SK-N-SH (cell line): ENCODE measurements around the gene SIGLEC12. TPM values are rescaled to one million over a fixed set of nuclear protein-coding genes. Genes with fewer than 3 reads are reported as not detected.

Experiments used
- CTCF ChIA-PET: fragments of 300-600, 350-600 bp; formaldehyde crosslinking; extraction: SDS; loops from one replicate; lab custom pipeline; 2021; lab: Yijun Ruan, JAX
- POLR2A ChIA-PET: fragments of 350-600 bp; sonication (Branson Sonifier 250); formaldehyde crosslinking; extraction: SDS; loops from one replicate; lab custom pipeline; 2020; ENCODE audit warnings: antibody characterized with exemption, inconsistent platforms; lab: Yijun Ruan, JAX
- DNase-seq: peaks from one replicate; pipeline ENCODE4 v3.0.0; 2012
- H2AFZ ChIP-seq: fragments of 200-600 bp; sonication (generic); 2 replicates; pipeline ENCODE4 v1.8.1; 2016; ENCODE audit warnings: antibody characterized with exemption, mild to moderate bottlenecking, low read depth
- H3F3A ChIP-seq: fragments of 200-600 bp; sonication (generic); replicated peaks from 2 replicates; pipeline ENCODE3; 2016; ENCODE audit warnings: antibody characterized with exemption, mild to moderate bottlenecking; ENCODE audit not compliant: insufficient read depth
- H3K27ac ChIP-seq, 2 experiments: fragments of 200-500 bp in 1 of 2; fragments of 200-600 bp in 1 of 2; sonication (Bioruptor generic) in 1 of 2; sonication (generic), shearing (Covaris generic) in 1 of 2; 2 replicates each; pipeline versions ENCODE4 v1.5.1 to v1.6.1; 2014 to 2016; ENCODE audit warnings: low read depth in 2 of 2, inconsistent platforms in 1 of 2, low read length in 1 of 2, mild to moderate bottlenecking in 1 of 2, mixed read lengths in 1 of 2
- H3K27me3 ChIP-seq: fragments of 200-600 bp; sonication (generic), shearing (Covaris generic); 2 replicates; pipeline ENCODE4 v1.6.1; 2016; ENCODE audit warnings: mixed run types; ENCODE audit not compliant: insufficient read depth
- H3K36me3 ChIP-seq, 2 experiments: fragments of 200-500 bp in 1 of 2; fragments of 200-600 bp in 1 of 2; sonication (Bioruptor generic) in 1 of 2; sonication (generic) in 1 of 2; replicated peaks in 1 of 2; 2 replicates each; pipeline versions ENCODE3 to v1.5.1; 2014 to 2016; ENCODE audit warnings: low read length in 1 of 2, mild to moderate bottlenecking in 1 of 2; ENCODE audit not compliant: insufficient read depth in 2 of 2, control insufficient read depth in 1 of 2
- H3K4me1 ChIP-seq, 2 experiments: fragments of 200-500 bp in 1 of 2; fragments of 200-600 bp in 1 of 2; sonication (Bioruptor generic) in 1 of 2; sonication (generic), shearing (Covaris generic) in 1 of 2; 2 replicates each; pipeline versions ENCODE4 v1.5.1 to v1.6.1; 2014 to 2016; ENCODE audit warnings: low read depth in 1 of 2, low read length in 1 of 2, mixed run types in 1 of 2; ENCODE audit not compliant: insufficient read depth in 2 of 2, control insufficient read depth in 1 of 2
- H3K4me2 ChIP-seq: fragments of 200-600 bp; sonication (generic), shearing (Covaris generic); 2 replicates; pipeline ENCODE4 v1.6.1; 2017; ENCODE audit warnings: mixed run types
- H3K4me3 ChIP-seq, 2 experiments: fragments of 200-500 bp in 1 of 2; fragments of 200-600 bp in 1 of 2; sonication (Bioruptor generic) in 1 of 2; sonication (generic), shearing (Covaris generic) in 1 of 2; 2 replicates each; pipeline versions ENCODE4 v1.5.1 to v1.8.1; 2014 to 2016; ENCODE audit warnings: low read depth in 2 of 2, inconsistent platforms in 1 of 2, low read length in 1 of 2, mild to moderate bottlenecking in 1 of 2, mixed read lengths in 1 of 2, moderate library complexity in 1 of 2
- H3K79me2 ChIP-seq: fragments of 200-600 bp; sonication (generic); 2 replicates; pipeline ENCODE4 v1.8.1; 2017; ENCODE audit warnings: mild to moderate bottlenecking; ENCODE audit not compliant: insufficient read depth
- H3K9ac ChIP-seq: fragments of 200-600 bp; sonication (generic); 2 replicates; pipeline ENCODE4 v1.6.1; 2017; ENCODE audit warnings: mixed run types
- H3K9me2 ChIP-seq: fragments of 200-600 bp; sonication (generic); 2 replicates; pipeline ENCODE4 v1.6.1; 2017; ENCODE audit warnings: mixed run types
- H3K9me3 ChIP-seq: fragments of 200-600 bp; sonication (generic); 2 replicates; pipeline ENCODE4 v1.6.1; 2017; ENCODE audit warnings: mixed run types, mild to moderate bottlenecking, moderate library complexity
- H4K20me1 ChIP-seq: fragments of 200-600 bp; sonication (generic); 2 replicates; pipeline ENCODE4 v1.6.1; 2017; ENCODE audit warnings: mild to moderate bottlenecking, mixed run types; ENCODE audit not compliant: insufficient read depth
- CTCF ChIP-seq: fragments of 200-600 bp; sonication (generic); IDR thresholded peaks from 2 replicates; pipeline ENCODE4 v1.6.1; 2017; ENCODE audit warnings: antibody characterized with exemption, mild to moderate bottlenecking, moderate library complexity
- ELF1 ChIP-seq: IDR thresholded peaks from 2 replicates; pipeline ENCODE4 v1.4.0; 2012
- EZH2phosphoT487 ChIP-seq: fragments of 200-600 bp; sonication (generic); IDR thresholded peaks from 2 replicates; pipeline ENCODE4 v1.6.1; 2017; ENCODE audit warnings: low read depth, mixed run types, mild to moderate bottlenecking, antibody characterized with exemption, moderate library complexity, borderline replicate concordance
- FOXJ3 ChIP-seq: sonication (generic); formaldehyde crosslinking; IDR thresholded peaks from 2 replicates; pipeline ENCODE4 v1.5.1; 2020; ENCODE audit warnings: mild to moderate bottlenecking, missing genetic modification reagents
- FOXM1 ChIP-seq: IDR thresholded peaks from 2 replicates; pipeline ENCODE4 v1.4.0; 2012; ENCODE audit warnings: low read depth, mild to moderate bottlenecking
- GABPA ChIP-seq: IDR thresholded peaks from 2 replicates; pipeline ENCODE4 v1.4.0; 2012; ENCODE audit warnings: low read depth, mild to moderate bottlenecking
- JUND ChIP-seq: IDR thresholded peaks from 2 replicates; pipeline ENCODE4 v1.4.0; 2012
- MEF2A ChIP-seq: IDR thresholded peaks from 2 replicates; pipeline ENCODE4 v1.4.0; 2012; ENCODE audit warnings: low read depth, borderline replicate concordance
- MXI1 ChIP-seq: IDR thresholded peaks from 2 replicates; pipeline ENCODE4 v1.6.1; 2012; ENCODE audit warnings: mild to moderate bottlenecking, low read depth, low read length, improper control_type of control experiment
- NFIC ChIP-seq: IDR thresholded peaks from 2 replicates; pipeline ENCODE4 v1.4.0; 2012; ENCODE audit warnings: borderline replicate concordance
- NRF1 ChIP-seq: IDR thresholded peaks from 2 replicates; pipeline ENCODE4 v1.6.1; 2012; ENCODE audit warnings: low read depth, mild to moderate bottlenecking, low read length
- POLR2AphosphoS5 ChIP-seq: IDR thresholded peaks from 2 replicates; pipeline ENCODE4 v1.6.1; 2012; ENCODE audit warnings: low read depth, low read length
- RAD21 ChIP-seq: IDR thresholded peaks from 2 replicates; pipeline ENCODE4 v1.6.1; 2012; ENCODE audit warnings: mild to moderate bottlenecking, low read length
- REST ChIP-seq: IDR thresholded peaks from 2 replicates; pipeline ENCODE4 v1.6.1; 2012; ENCODE audit warnings: mild to moderate bottlenecking, low read depth, low read length, moderate library complexity
- RFX5 ChIP-seq: IDR thresholded peaks from 2 replicates; pipeline ENCODE4 v1.6.1; 2012; ENCODE audit warnings: mild to moderate bottlenecking, improper control_type of control experiment, low read length
- RXRA ChIP-seq: IDR thresholded peaks from 2 replicates; pipeline ENCODE4 v1.4.0; 2012; ENCODE audit warnings: low read depth, mild to moderate bottlenecking, borderline replicate concordance
- SMC3 ChIP-seq: IDR thresholded peaks from 2 replicates; pipeline ENCODE4 v1.6.1; 2012; ENCODE audit warnings: low read depth, low read length, improper control_type of control experiment
- TAF1 ChIP-seq: IDR thresholded peaks from 2 replicates; pipeline ENCODE4 v1.6.1; 2012; ENCODE audit warnings: low read depth, mild to moderate bottlenecking, low read length, moderate library complexity, borderline replicate concordance
- YY1 ChIP-seq: IDR thresholded peaks from 2 replicates; pipeline ENCODE4 v1.4.0; 2012; ENCODE audit warnings: low read depth, mild to moderate bottlenecking
- ZBTB33 ChIP-seq: IDR thresholded peaks from 2 replicates; pipeline ENCODE4 v1.4.0; 2012; ENCODE audit warnings: low read depth, borderline replicate concordance
- WGBS: methylation state at CpG from one replicate; pipeline ENCODE4 v1.1.6; 2017; ENCODE audit warnings: low lambda C conversion rate; 5-methylcytosine and 5-hydroxymethylcytosine counted together
- polyA plus RNA-seq, 3 experiments: library from polyadenylated mRNA; depleted of rRNA; stranded (reverse); fragments of >200 nt; gene quantifications; 2 replicates each; pipeline ENCODE4 v1.2.3, GENCODE V29; 2012

The SIGLEC12 gene
- polyA plus RNA-seq, 1 of the 3 experiments (the other 2 are of a cell fraction) = not detected

GRCh38 chr19:51450730-51451307, 50.8 kb downstream of the SIGLEC12 start:
- no peak overlapping the region for H3K4me3 ChIP-seq
- H3F3A ChIP-seq = no peaks in the 10 kb centered on the region
- no peaks in the 10 kb centered on the region for H3K9me2 ChIP-seq
- H3K4me2 ChIP-seq = no peak overlapping the region
- H3K9me3 ChIP-seq = no peaks in the 10 kb centered on the region
- TF ChIP-seq EZH2phosphoT487 (no peak), SMC3 (no peak), NFIC (no peak), MEF2A (no peak), RFX5 (no peak), ZBTB33 (no peak), REST (no peak), RXRA (no peak), FOXJ3 (CRISPR knock-in tag) (no peak), RAD21 (no peak)
- TF ChIP-seq, all 33 proteins: peak for 0
- Histone ChIP-seq H3K4me1 (no peaks in the 10 kb centered on the region), H3K9ac (no peak overlapping the region), H4K20me1 (no peaks in the 10 kb centered on the region), H2AFZ (no peak overlapping the region), H3K79me2 (no peaks in the 10 kb centered on the region), H3K27ac (no peak overlapping the region), H3K27me3 (peaks cover 70% of the 10 kb centered on the region; the same call in 1 of the 2 replicates), H3K36me3 (no peaks in the 10 kb centered on the region)
- 1% methylated on average over 5 of the region's 5 CpGs for WGBS
- ChIA-PET CTCF (no interaction called here), POLR2A (no interaction called here)
- no peak for DNase-seq

- CTCF ChIA-PET = interaction anchor here (0.6 kb wide), 1 partner anchor 10 kb away, joined by 3 read pairs; no protein-coding TSS in a partner anchor
- DNase-seq = no peak
- H3K36me3 ChIP-seq = no peaks in the 10 kb centered on the region
- TF ChIP-seq CTCF (no peak), MXI1 (no peak), POLR2AphosphoS5 (no peak), FOXM1 (no peak), RAD21 (no peak), JUND (no peak), GABPA (no peak), YY1 (no peak), ELF1 (no peak), NRF1 (no peak), MEF2A (no peak), TAF1 (no peak), RFX5 (no peak)
Measured at GRCh38 chr19:51448411-51449016, 53.1 kb downstream of the SIGLEC12 start.

More at GRCh38 chr19:51448411-51449016, 53.1 kb downstream of the SIGLEC12 start:
- H4K20me1 ChIP-seq = no peaks in the 10 kb centered on the region
- POLR2A ChIA-PET = no interaction called here
- no peak overlapping the region for H3K9ac ChIP-seq
- no peak overlapping the region for H3K27ac ChIP-seq
- WGBS = 7% methylated on average over 13 of the region's 13 CpGs
- no peak overlapping the region for H2AFZ ChIP-seq
- no peaks in the 10 kb centered on the region for H3K4me1 ChIP-seq
- no peaks in the 10 kb centered on the region for H3F3A ChIP-seq
- no peaks in the 10 kb centered on the region for H3K79me2 ChIP-seq
- H3K27me3 ChIP-seq = peaks cover 58% of the 10 kb centered on the region; the same call in 1 of the 2 replicates
- no peak overlapping the region for H3K4me2 ChIP-seq
- no peak overlapping the region for H3K4me3 ChIP-seq
- H3K9me2 ChIP-seq = no peaks in the 10 kb centered on the region
- no peaks in the 10 kb centered on the region for H3K9me3 ChIP-seq
